ENCODE results near the gene GAPT. TPM values are rescaled to one million over a fixed set of nuclear protein-coding genes. Genes with fewer than 3 reads are reported as not detected.
A peak's percentile ranks its signal among the peaks of the same experiment; 100 is the strongest.

Gene GAPT
- total and polyA plus RNA-seq, 4 donors = 0.17 to 2.5 (median 0.94) TPM

DNA sequence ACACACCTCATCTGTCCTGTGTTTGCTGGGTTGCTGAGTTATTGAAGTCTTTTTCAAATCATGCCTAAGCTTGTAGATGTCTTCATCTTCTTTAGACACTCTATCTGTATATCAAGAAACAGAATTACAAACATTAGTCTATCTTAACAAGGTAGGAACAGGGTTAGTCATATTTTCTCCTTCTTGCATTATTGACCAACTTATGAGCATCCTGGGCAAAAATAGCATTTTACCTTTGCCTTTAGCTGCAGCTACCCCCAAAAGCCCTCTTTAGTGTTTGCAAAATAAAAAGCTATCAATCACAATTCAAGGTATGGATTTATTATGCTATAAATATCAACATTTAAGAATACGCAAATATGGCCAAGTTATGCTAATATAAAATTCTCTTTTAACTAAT, 34.7 kb upstream of the GAPT start:
- peaks cover 2 to 10% (median 8%) of the 10 kb centered on the region in 4 donors for H3K4me1 ChIP-seq (ENCODE audit: control insufficient read depth in 4 of 4, insufficient read depth in 4 of 4, low read length in 3 of 4)
- TF ChIP-seq NR2F2 (IDR thresholded peaks at IDR 0.05) = no peak
- no peak for TF ChIP-seq GABPA (IDR thresholded peaks at IDR 0.05 in 1 of 2, conservative IDR thresholded peaks at IDR 0.05 in 1 of 2)
- no peak for TF ChIP-seq RXRA (IDR thresholded peaks at IDR 0.05)
- TF ChIP-seq FOXA2 (IDR thresholded peaks at IDR 0.05) = no peak
- TF ChIP-seq HNF4A (conservative IDR thresholded peaks at IDR 0.05) = no peak
- no peak for TF ChIP-seq RAD21 (IDR thresholded peaks at IDR 0.05)
- TF ChIP-seq TAF1 (conservative IDR thresholded peaks at IDR 0.05) = no peak
- TF ChIP-seq EGR1 (IDR thresholded peaks at IDR 0.05; ENCODE audit: low read depth in 2 of 2) = no peak
- no peak for TF ChIP-seq REST (IDR thresholded peaks at IDR 0.05)
- no peak for TF ChIP-seq YY1 (IDR thresholded peaks at IDR 0.05)
- H3K9ac ChIP-seq (ENCODE audit: low read depth in 1 of 2, low read length in 2 of 2) = no peak overlapping the region
- DNase-seq (ENCODE audit: low spot score) = no peak
- no peaks in the 10 kb centered on the region for H3K27me3 ChIP-seq (ENCODE audit: control insufficient read depth in 4 of 4, insufficient read depth in 4 of 4, low read length in 3 of 4)
- peaks cover 1 to 55% (median 36%) of the 10 kb centered on the region in 4 donors for H3K36me3 ChIP-seq (ENCODE audit: control insufficient read depth in 4 of 4, insufficient read depth in 3 of 4, low read depth in 1 of 4, low read length in 3 of 4)
- H3K4me3 ChIP-seq (ENCODE audit: low read depth in 1 of 3, low read length in 3 of 3) = no peak overlapping the region
- WGBS = 88% methylated on average over 1 of the region's 1 CpG
- no peaks in the 10 kb centered on the region for H3K9me3 ChIP-seq (ENCODE audit: control insufficient read depth in 4 of 4, low read length in 3 of 4)
- H3K27ac ChIP-seq (ENCODE audit: low read depth in 1 of 2, low read length in 2 of 2) = no peak overlapping the region

DNA sequence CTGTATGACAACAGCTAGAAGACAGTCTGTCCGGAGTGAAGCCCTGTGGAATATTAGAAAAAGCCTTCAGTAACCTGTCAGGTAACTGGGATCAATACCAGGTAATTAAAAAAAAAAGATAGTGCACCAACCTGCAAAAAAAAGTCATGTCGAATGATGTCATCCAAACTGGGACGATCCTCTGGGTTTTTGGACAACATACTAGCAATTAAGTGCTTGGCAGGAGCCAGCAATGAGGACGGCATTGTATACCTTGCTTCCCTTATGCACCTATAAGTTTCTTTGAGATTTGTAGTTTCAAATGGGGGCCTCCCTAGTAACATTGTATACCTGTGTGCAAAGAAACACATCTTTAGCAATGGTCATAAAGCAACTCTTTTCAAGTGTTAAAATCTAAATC, 34.2 kb upstream of the GAPT start:
- H3K4me3 ChIP-seq (ENCODE audit: low read depth in 1 of 3, low read length in 3 of 3) = peak overlapping the region in 2 of 3 donors; percentile 10 to 34
- H3K27me3 ChIP-seq (ENCODE audit: control insufficient read depth in 4 of 4, insufficient read depth in 4 of 4, low read length in 3 of 4) = no peaks in the 10 kb centered on the region
- H3K9me3 ChIP-seq (ENCODE audit: control insufficient read depth in 4 of 4, low read length in 3 of 4) = no peaks in the 10 kb centered on the region
- no peak overlapping the region for H3K9ac ChIP-seq (ENCODE audit: low read depth in 1 of 2, low read length in 2 of 2)
- DNase-seq (ENCODE audit: low spot score) = no peak
- H3K27ac ChIP-seq (ENCODE audit: low read depth in 1 of 2, low read length in 2 of 2) = no peak overlapping the region
- H3K4me1 ChIP-seq (ENCODE audit: control insufficient read depth in 4 of 4, insufficient read depth in 4 of 4, low read length in 3 of 4) = peaks cover 2 to 14% (median 10%) of the 10 kb centered on the region in 4 donors
- 61% methylated on average over 4 of the region's 4 CpGs for WGBS
- TF ChIP-seq MAX (IDR thresholded peaks at IDR 0.05) (no peak), SP1 (IDR thresholded peaks at IDR 0.05) (no peak), REST (IDR thresholded peaks at IDR 0.05) (no peak), HNF4A (conservative IDR thresholded peaks at IDR 0.05) (no peak), RAD21 (IDR thresholded peaks at IDR 0.05) (no peak), YY1 (IDR thresholded peaks at IDR 0.05) (no peak), TAF1 (conservative IDR thresholded peaks at IDR 0.05) (no peak), JUND (IDR thresholded peaks at IDR 0.05) (no peak), HNF4G (IDR thresholded peaks at IDR 0.05) (no peak), FOXA1 (IDR thresholded peaks at IDR 0.05) (no peak), RXRA (IDR thresholded peaks at IDR 0.05) (no peak), CTCF (IDR thresholded peaks at IDR 0.05; ENCODE audit: low read depth, low read length, missing input control) (no peak), EGR1 (IDR thresholded peaks at IDR 0.05; ENCODE audit: low read depth in 2 of 2) (no peak), FOXA2 (IDR thresholded peaks at IDR 0.05) (no peak), GABPA (IDR thresholded peaks at IDR 0.05 in 1 of 2, conservative IDR thresholded peaks at IDR 0.05 in 1 of 2) (no peak), NR2F2 (IDR thresholded peaks at IDR 0.05) (no peak)
- TF ChIP-seq, protein P1, sequence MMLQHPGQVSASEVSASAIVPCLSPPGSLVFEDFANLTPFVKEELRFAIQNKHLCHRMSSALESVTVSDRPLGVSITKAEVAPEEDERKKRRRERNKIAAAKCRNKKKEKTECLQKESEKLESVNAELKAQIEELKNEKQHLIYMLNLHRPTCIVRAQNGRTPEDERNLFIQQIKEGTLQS (IDR thresholded peaks at IDR 0.05) = no peak
- peaks cover 1 to 50% (median 35%) of the 10 kb centered on the region in 4 donors for H3K36me3 ChIP-seq (ENCODE audit: control insufficient read depth in 4 of 4, insufficient read depth in 3 of 4, low read depth in 1 of 4, low read length in 3 of 4)
